Panc1 (cell line): ENCODE measurements around the gene ALK. TPM values are rescaled to one million over a fixed set of nuclear protein-coding genes. Genes with fewer than 3 reads are reported as not detected.

Experiments
- ATAC-seq: fragments of 200-7000 bp; cut with Tn5 transposase; 2 replicates; pipeline ENCODE4 v1.9.1; 2020; ENCODE audit warnings: mild to moderate bottlenecking, moderate library complexity
- BruUV-seq: library from RNA; stranded (reverse); fragments of 400-500 nt; replicated peaks from 2 replicates; lab custom pipeline; 2021; lab: Mats Ljungman, UMichigan
- CTCF ChIA-PET: fragments of 300-600 bp; sonication (Branson Sonifier 250); formaldehyde crosslinking; loops from one replicate; lab custom pipeline; 2022; ENCODE audit warnings: antibody characterized with exemption; lab: Charles Lee
- POLR2A ChIA-PET: fragments of 300-600 bp; sonication (Branson Sonifier 250); formaldehyde crosslinking; loops from one replicate; lab custom pipeline; 2022; ENCODE audit warnings: antibody characterized with exemption; lab: Charles Lee
- DNase-seq: peaks from one replicate; pipeline ENCODE4 v3.0.0-alpha.2; 2010; ENCODE audit warnings: low read depth, low spot score
- H3K27ac ChIP-seq: 2 replicates; pipeline ENCODE4 v1.5.1; 2011; ENCODE audit warnings: mild to moderate bottlenecking, low read length, inconsistent platforms
- H3K27me3 ChIP-seq: fragments of 200-500 bp; sonication (Bioruptor generic); 2 replicates; pipeline ENCODE4 v1.6.0; 2014; ENCODE audit warnings: low read length, inconsistent platforms; ENCODE audit not compliant: control insufficient read depth, insufficient read depth
- H3K36me3 ChIP-seq: fragments of 200-500 bp; sonication (Bioruptor generic); 2 replicates; pipeline ENCODE4 v1.5.1; 2014; ENCODE audit warnings: inconsistent platforms, mild to moderate bottlenecking, low read length, moderate library complexity; ENCODE audit not compliant: control insufficient read depth, insufficient read depth
- H3K4me1 ChIP-seq: 2 replicates; pipeline ENCODE4 v1.5.1; 2011; ENCODE audit warnings: inconsistent platforms, mild to moderate bottlenecking, low read length, moderate library complexity; ENCODE audit not compliant: control insufficient read depth, insufficient read depth
- H3K4me3 ChIP-seq, 2 experiments: 2 replicates each; pipeline ENCODE4 v1.5.1; 2011 to 2012; ENCODE audit warnings: low read depth in 2 of 2, low read length in 2 of 2, mild to moderate bottlenecking in 2 of 2, inconsistent platforms in 1 of 2, moderate library complexity in 1 of 2
- H3K9me3 ChIP-seq: fragments of 200-500 bp; sonication (Bioruptor generic); 2 replicates; pipeline ENCODE4 v1.5.1; 2014; ENCODE audit warnings: low read depth, mild to moderate bottlenecking, inconsistent platforms, low read length, moderate library complexity; ENCODE audit not compliant: control insufficient read depth, insufficient read depth
- CTCF ChIP-seq: fragments of 450-650 bp; IDR thresholded peaks from 2 replicates; pipeline ENCODE4 v1.5.1; 2017; ENCODE audit warnings: mild to moderate bottlenecking
- POLR2AphosphoS5 ChIP-seq: IDR thresholded peaks from 2 replicates; pipeline ENCODE4 v1.6.1; 2012; ENCODE audit warnings: mild to moderate bottlenecking, low read depth, low read length, moderate library complexity
- REST ChIP-seq, 2 experiments: IDR thresholded peaks; 2 replicates each; pipeline ENCODE4 v1.6.1; 2011 to 2012; ENCODE audit warnings: low read depth in 2 of 2, control low read depth in 1 of 2, low read length in 1 of 2, mild to moderate bottlenecking in 1 of 2, moderate library complexity in 1 of 2; ENCODE audit not compliant: insufficient read depth in 1 of 2
- SIN3A ChIP-seq: IDR thresholded peaks from 2 replicates; pipeline ENCODE4 v1.6.1; 2012; ENCODE audit warnings: low read depth, mild to moderate bottlenecking, low read length, moderate library complexity, borderline replicate concordance; ENCODE audit not compliant: insufficient read depth
- TCF7L2 ChIP-seq: IDR thresholded peaks from 2 replicates; pipeline ENCODE4 v1.6.1; 2011; ENCODE audit warnings: mild to moderate bottlenecking, low read depth, low read length, inconsistent platforms
- in situ Hi-C: cut with HindIII; loops from 2 replicates; pipeline ENCODE4 v1.10.0; 2016; ENCODE audit warnings: low sequenced_read_pairs, low pct_unique_long_range_greater_than_20kb
- intact Hi-C: fragments of 100-400 bp; cut with micrococcal nuclease; formaldehyde crosslinking; loops from one replicate; pipeline ENCODE4 v1.10.0; 2022; ENCODE audit not compliant: unreplicated experiment
- total RNA-seq: library from RNA; stranded (reverse); gene quantifications from one replicate; pipeline ENCODE4 v1.2.1, GENCODE V29; 2021; ENCODE audit not compliant: unreplicated experiment

ALK gene
- total RNA-seq, 1 experiment from 2014 or later, result not detected

DNA sequence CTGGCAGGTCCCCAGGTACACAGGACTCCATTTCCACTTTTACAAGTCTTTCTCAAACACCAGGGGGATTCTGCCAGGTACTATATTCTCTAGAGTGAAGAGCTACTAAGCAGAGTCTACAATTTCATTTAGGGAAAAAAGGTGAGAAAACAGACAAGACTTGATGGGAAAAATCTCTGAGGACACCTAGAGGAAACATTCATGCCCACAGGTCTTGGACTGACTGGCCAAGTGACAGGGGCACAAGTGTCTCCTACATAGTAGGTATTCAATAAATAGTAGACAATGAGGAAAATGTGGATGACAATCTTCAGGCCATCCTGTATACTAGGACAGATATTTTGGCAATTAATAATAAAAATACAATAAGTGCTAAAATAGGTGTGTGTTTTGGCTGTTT is 577.6 kb downstream of the ALK start:
- no peaks in the 10 kb centered on the region for H3K9me3 ChIP-seq
- BruUV-seq, result no TSS peak
- no peaks in the 10 kb centered on the region for H3K4me1 ChIP-seq
- TF ChIP-seq CTCF, result peak; percentile 25; the same call in 1 of the 2 replicates
- no peak for TF ChIP-seq SIN3A
- peaks cover 14% of the 10 kb centered on the region for H3K27me3 ChIP-seq
- no peak overlapping the region for H3K27ac ChIP-seq
- POLR2A ChIA-PET, result no interaction called here
- CTCF ChIA-PET, result no interaction called here
- no peak for DNase-seq
- H3K4me3 ChIP-seq, result no peak overlapping the region
- intact Hi-C loops (no loop called here), in situ Hi-C loops (no loop called here)
- H3K36me3 ChIP-seq, result no peaks in the 10 kb centered on the region
- no peak; the same call in 1 of the 2 replicates for ATAC-seq

GRCh38 chr2:29336341-29337241 is 584.8 kb downstream of the ALK start:
- H3K36me3 ChIP-seq, result no peaks in the 10 kb centered on the region
- no peak overlapping the region for H3K27ac ChIP-seq
- H3K9me3 ChIP-seq, result no peaks in the 10 kb centered on the region
- no peaks in the 10 kb centered on the region for H3K4me1 ChIP-seq
- in situ Hi-C loops, result no loop called here
- ChIA-PET POLR2A (no interaction called here), CTCF (no interaction called here)
- no peak for ATAC-seq
- no TSS peak for BruUV-seq
- no peaks in the 10 kb centered on the region; the same call in 1 of the 2 replicates for H3K27me3 ChIP-seq
- no peak for TF ChIP-seq CTCF
- no peak for TF ChIP-seq SIN3A
- TF ChIP-seq POLR2AphosphoS5, result no peak
- no peak for TF ChIP-seq REST (IDR thresholded peaks at IDR 0.05; ENCODE audit: insufficient read depth in 1 of 2, low read depth in 2 of 2, low read length in 1 of 2)
- no peak for TF ChIP-seq TCF7L2
- DNase-seq, result no peak
- H3K4me3 ChIP-seq, result no peak overlapping the region
- intact Hi-C loops, result no loop called here
